ENCODE measurements around the gene SLC35F4.
"Not testable (repeated sequence)": the region's sequence is repeated elsewhere in the genome, so short reads cannot be mapped to it uniquely, and the experiment has no call there.

SLC35F4 gene

GRCh38 chr14:57865403-57866198 is at the start of gene SLC35F4:
SLC35F4 (minus strand) TSS chr14:57866092.
- no peak for DNase-seq (ENCODE audit: low spot score)

GRCh38 chr14:57909626-57910025 is 43.7 kb upstream of the SLC35F4 start:
- no peak for DNase-seq (ENCODE audit: low spot score)

DNA sequence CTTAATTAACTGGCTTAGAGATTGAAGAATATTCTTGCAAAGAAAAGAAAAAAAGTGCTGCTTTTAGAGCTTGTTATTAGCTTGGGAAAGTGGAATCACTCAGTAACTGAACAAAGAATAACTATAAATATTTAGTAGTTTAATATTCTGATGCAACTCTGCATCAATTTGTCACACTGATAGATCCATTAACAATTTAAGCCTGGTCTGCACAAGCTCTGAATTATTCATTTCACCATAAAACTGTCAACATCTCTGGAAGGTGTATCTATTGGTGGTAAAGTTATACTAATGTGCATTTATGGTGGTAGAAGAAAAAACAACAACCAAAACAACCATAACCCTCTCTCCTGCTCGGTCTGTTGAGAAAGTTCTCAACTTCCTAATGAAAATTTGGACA is 38.1 kb upstream of the SLC35F4 start:
- DNase-seq (ENCODE audit: low spot score), result no peak

GRCh38 chr14:57898837-57899572 is 33.1 kb upstream of the SLC35F4 start:
- no peak for DNase-seq (ENCODE audit: low spot score)

DNA sequence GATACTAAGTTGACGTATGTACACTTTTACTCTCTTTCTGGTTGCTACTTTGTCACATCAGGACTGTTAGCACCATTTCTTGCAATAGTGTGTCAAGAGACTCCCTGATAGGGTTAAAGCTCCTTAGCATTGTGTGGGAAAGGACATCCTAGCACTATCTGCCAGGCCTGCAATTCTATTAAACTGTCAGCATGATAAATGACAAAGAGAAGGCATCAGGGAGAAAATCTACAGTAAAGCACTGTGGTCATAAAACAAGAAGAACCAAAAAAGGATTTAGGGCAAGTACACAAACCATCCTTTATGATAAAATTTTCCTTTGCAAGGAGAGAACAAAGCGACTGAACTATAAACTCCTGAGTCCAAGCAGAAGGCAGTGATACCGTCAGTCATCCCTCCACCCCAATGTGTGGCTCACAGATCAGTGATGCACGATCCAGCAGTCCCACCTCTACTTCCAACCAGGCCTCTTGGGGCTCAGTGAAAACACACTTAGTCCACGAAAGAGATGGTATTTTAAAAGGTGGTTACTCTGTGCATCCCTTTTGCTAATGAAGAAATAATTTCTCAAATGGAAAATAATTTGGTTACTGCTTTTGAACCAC is 31.4 kb upstream of the SLC35F4 start:
- DNase-seq (ENCODE audit: low spot score), result no peak

GRCh38 chr14:57889245-57889644 is 23.4 kb upstream of the SLC35F4 start:
- no peak for DNase-seq (ENCODE audit: low spot score)

GRCh38 chr14:57884175-57884574 is 18.3 kb upstream of the SLC35F4 start:
- no peak for DNase-seq (ENCODE audit: low spot score)

DNA sequence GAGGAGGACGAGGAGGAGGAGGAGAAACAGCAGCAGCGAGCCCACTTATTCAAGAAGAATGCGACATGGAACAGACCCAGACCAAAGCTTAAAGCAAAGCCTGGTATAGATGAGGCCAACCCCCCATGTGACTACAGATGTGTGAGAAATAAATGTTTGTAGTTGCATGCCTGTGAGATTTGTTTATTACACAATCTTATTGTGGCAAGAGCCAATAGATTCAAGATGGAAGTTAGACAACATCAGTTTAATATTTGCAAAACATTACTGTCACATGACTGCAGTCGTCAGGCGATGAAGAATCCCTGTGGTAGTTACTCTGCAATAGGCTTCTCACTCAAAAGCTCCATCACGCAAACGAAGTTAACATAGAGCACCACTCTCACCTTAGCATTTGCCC is 17.2 kb upstream of the SLC35F4 start:
- DNase-seq (ENCODE audit: low spot score), result no peak

DNA sequence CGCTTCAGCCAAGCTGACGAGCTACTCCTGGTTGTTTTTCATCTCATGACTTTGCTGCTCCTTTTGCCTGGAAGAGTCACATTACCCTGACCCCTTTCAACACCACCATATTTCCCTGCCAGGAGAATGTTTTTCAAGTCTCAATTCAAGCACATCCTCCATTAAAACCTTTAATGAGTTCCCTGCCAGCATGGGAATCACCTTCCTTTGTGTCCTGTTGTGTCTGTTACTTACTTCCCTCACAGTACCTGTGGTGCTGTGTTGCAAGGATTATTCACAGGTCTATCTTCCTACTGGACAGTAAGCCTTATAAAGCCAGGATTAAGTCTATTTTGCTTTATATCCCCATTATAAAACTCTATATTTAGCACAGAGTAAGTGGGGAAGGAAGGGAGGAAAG is 13.6 kb upstream of the SLC35F4 start:
- DNase-seq (ENCODE audit: low spot score), result no peak

- no peak for DNase-seq (ENCODE audit: low spot score)
Measured at GRCh38 chr14:57875985-57876384, 10.1 kb upstream of the SLC35F4 start.

GRCh38 chr14:57875296-57875695 is 9.4 kb upstream of the SLC35F4 start:
- no peak for DNase-seq (ENCODE audit: low spot score)

- peak; percentile 41 for DNase-seq (ENCODE audit: low spot score)
Measured at GRCh38 chr14:57871459-57872080, 5.7 kb upstream of the SLC35F4 start.

- DNase-seq (ENCODE audit: low spot score), result no peak
Measured at GRCh38 chr14:57870686-57871457, 5.0 kb upstream of the SLC35F4 start.

GRCh38 chr14:57869617-57870016 is 3.7 kb upstream of the SLC35F4 start:
- DNase-seq (ENCODE audit: low spot score), result no peak

- DNase-seq (ENCODE audit: low spot score), result no peak
Measured at GRCh38 chr14:57866199-57866705, 360 bp upstream of the SLC35F4 start.

GRCh38 chr14:57865066-57865402 is 858 bp downstream of the SLC35F4 start:
- no peak for DNase-seq (ENCODE audit: low spot score)

- no peak for DNase-seq (ENCODE audit: low spot score)
Measured at GRCh38 chr14:57864659-57865058, 1.2 kb downstream of the SLC35F4 start.

DNA sequence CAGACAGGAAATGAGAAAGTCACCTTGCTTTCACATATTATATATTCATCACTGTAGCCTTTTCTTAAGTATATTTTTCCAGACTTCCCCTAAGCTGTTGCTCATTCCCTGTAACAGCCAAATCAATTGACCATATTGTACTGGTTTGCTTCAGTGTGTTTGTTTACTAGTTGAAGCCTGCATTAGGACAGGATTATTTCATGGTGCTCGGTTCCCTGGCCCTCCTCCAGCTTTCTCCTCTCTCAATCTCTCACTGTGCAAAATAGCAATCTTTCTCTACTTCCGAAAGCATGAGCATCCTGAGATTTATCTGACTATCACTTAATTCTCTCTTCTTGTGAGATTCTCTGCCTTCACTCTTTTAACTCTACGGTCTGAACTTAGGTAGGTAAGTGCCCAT is 2.4 kb downstream of the SLC35F4 start:
- DNase-seq (ENCODE audit: low spot score), result no peak

GRCh38 chr14:57855666-57856065 is 10.2 kb downstream of the SLC35F4 start:
- DNase-seq (ENCODE audit: low spot score), result not testable (repeated sequence)

DNA sequence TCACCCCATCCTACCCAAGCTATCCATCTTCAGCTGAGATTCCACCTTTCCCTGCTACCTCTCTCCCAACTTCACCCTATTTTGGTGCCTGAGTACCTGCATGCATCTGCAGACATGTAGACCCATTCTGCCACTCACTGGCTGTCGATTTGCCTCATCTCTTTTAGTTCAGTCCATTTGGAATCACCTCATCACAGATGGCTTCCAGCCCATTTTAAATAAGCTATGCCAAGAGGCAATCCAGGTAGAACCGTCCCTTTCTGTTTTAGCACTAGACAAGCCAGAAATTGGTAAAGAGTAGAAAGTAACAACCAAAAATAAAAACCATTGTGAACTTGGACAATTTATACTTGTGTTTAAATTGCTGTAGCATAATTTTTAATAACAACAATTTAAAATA is 11.3 kb downstream of the SLC35F4 start:
- DNase-seq (ENCODE audit: low spot score), result no peak

DNA sequence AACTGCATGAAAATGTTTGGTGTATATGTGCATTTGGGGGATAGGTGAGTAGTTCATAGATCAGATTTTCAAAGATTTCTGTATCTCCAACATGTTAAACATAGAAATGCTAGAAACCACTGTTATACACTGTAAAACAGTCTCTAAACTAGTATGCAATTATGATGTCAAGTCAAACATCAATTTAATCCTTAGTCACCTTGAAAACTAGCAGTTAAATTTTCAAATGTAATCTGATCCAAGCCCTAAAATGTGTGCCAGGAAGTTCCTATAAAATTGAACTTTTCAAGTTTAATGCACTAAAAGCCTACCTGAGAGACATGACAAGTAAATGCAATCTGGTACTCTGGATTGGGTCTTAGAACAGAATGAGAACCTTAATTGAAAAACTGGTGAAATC is 14.5 kb downstream of the SLC35F4 start:
- DNase-seq (ENCODE audit: low spot score), result no peak

DNA sequence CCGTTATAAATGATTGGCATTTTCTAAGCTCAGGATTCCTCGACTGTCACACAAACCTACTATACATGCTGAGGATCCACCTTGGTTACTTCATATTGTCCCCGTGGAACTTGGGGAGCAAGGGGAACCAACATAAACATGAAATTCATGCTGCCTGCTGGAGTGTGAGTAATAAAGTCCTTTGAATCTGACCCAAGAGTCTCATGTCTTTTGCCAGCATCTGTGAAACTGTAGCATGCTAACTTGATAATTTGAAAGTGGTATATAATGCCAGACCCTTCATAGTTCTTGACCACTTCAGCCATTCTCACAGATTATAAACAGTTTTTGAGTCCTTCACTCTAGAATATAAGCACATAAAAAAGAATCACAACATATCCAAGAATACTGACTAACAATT is 17.1 kb downstream of the SLC35F4 start:
- no peak for DNase-seq (ENCODE audit: low spot score)

Measured in activated CD4-positive, alpha-beta T cell treated with anti-CD3 and anti-CD28 coated beads, Interleukin-2, Interleukin-4, amounts not matched to agents 100 ng/mL and 50 ng/mL, durations not matched to agents 16 hours and 8 hours (primary cell).